ENCODE data around the gene KCNIP4. TPM values are rescaled to one million over a fixed set of nuclear protein-coding genes. Genes with fewer than 3 reads are reported as not detected.

Gene KCNIP4
- total and polyA plus RNA-seq, 3 donors from 2014 or later = 0.68 TPM; not detected in 2

DNA sequence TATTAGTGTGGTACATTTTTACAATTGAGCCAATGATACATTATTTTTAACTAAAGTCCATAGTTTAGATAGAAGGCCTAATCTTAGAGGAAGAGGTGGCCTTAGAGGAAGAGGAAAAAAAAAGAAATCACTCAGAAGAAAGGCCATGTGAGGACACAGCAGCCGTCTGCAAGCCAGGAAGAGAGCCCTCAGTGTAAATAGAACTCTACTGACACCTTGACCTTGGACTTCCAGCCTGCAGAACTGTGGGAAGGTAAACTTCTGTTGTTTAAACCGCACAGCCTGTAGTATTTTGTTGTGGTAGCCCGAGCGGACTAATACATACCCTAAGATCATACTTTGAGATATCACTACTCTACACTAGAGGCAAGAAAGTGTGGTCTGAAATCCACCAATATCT lies 5.1 kb upstream of the KCNIP4 start:
- Histone ChIP-seq H3K27ac (no peak overlapping the region), H3K27me3 (no peaks in the 10 kb centered on the region), H3K4me1 (no peaks in the 10 kb centered on the region), H3K36me3 (ENCODE audit: low read depth, missing control alignments) (no peaks in the 10 kb centered on the region), H3K4me3 (no peak overlapping the region), H3K9me3 (no peaks in the 10 kb centered on the region)
- WGBS, 2 donors = 46 to 53% methylated on average over 4 of the region's 4 CpGs
- DNase-seq = no peak
- TF ChIP-seq CTCF (IDR thresholded peaks at IDR 0.05) = no peak
- TF ChIP-seq POLR2A (IDR thresholded peaks at IDR 0.05) = no peak
- intact Hi-C loops (cut with DNase I; ENCODE audit: low total_unique reads) = no loop called here

GRCh38 chr4:21952549-21952948 lies 4.0 kb upstream of the KCNIP4 start:
- H3K27ac ChIP-seq = no peak overlapping the region
- no peak overlapping the region for H3K4me3 ChIP-seq
- 70 to 73% methylated on average over 3 of the region's 3 CpGs for WGBS, 2 donors
- intact Hi-C loops (cut with DNase I; ENCODE audit: low total_unique reads) = no loop called here
- no peaks in the 10 kb centered on the region for H3K4me1 ChIP-seq
- TF ChIP-seq POLR2A (IDR thresholded peaks at IDR 0.05) (no peak), CTCF (IDR thresholded peaks at IDR 0.05) (no peak)
- no peaks in the 10 kb centered on the region for H3K36me3 ChIP-seq (ENCODE audit: low read depth, missing control alignments)
- DNase-seq = no peak
- H3K27me3 ChIP-seq = no peaks in the 10 kb centered on the region
- H3K9me3 ChIP-seq = no peaks in the 10 kb centered on the region

- TF ChIP-seq POLR2A (IDR thresholded peaks at IDR 0.05) = no peak
- no peak for TF ChIP-seq CTCF (IDR thresholded peaks at IDR 0.05)
- peak; percentile 30 for DNase-seq
- H3K4me3 ChIP-seq = peak overlapping the region; percentile 48 to 63
- no peaks in the 10 kb centered on the region for H3K27me3 ChIP-seq
- no peaks in the 10 kb centered on the region for H3K9me3 ChIP-seq
- no peak overlapping the region for H3K27ac ChIP-seq
- intact Hi-C loops (cut with DNase I; ENCODE audit: low total_unique reads) = no loop called here
- 2% methylated on average over 10 to 26 of the region's 26 CpGs for WGBS, 2 donors
- no peaks in the 10 kb centered on the region for H3K4me1 ChIP-seq
- H3K36me3 ChIP-seq (ENCODE audit: low read depth, missing control alignments) = no peaks in the 10 kb centered on the region
These were observed 493 bp upstream of the KCNIP4 start for GRCh38 chr4:21949073-21949457.

- intact Hi-C loops (cut with DNase I; ENCODE audit: low total_unique reads) = no loop called here
- peak overlapping the region; percentile 26 to 48 for H3K4me3 ChIP-seq
- H3K27ac ChIP-seq = no peak overlapping the region
These were observed 703 bp downstream of the KCNIP4 start for GRCh38 chr4:21947791-21948346.

More at GRCh38 chr4:21947791-21948346, 703 bp downstream of the KCNIP4 start:
- TF ChIP-seq CTCF (IDR thresholded peaks at IDR 0.05) (no peak), POLR2A (IDR thresholded peaks at IDR 0.05) (no peak)
- H3K4me1 ChIP-seq = no peaks in the 10 kb centered on the region
- WGBS, 2 donors = 19 to 22% methylated on average over 18 of the region's 18 CpGs
- H3K9me3 ChIP-seq = no peaks in the 10 kb centered on the region
- no peaks in the 10 kb centered on the region for H3K36me3 ChIP-seq (ENCODE audit: low read depth, missing control alignments)
- H3K27me3 ChIP-seq = no peaks in the 10 kb centered on the region
- no peak for DNase-seq
